ENCODE results near the gene ANKH.

GRCh38 chr5:14696057-14696456 lies 175.5 kb downstream of the ANKH start:
- TF ChIP-seq ELF3 (CRISPR knock-in tag; IDR thresholded peaks at IDR 0.05) = no peak
- no peak for TF ChIP-seq CTCF (CRISPR knock-in tag; IDR thresholded peaks at IDR 0.05)
- no peak for TF ChIP-seq ZNF879 (CRISPR knock-in tag; IDR thresholded peaks at IDR 0.05)
- no peak for TF ChIP-seq ZFP36 (IDR thresholded peaks at IDR 0.05; ENCODE audit: borderline replicate concordance, low read depth, low read length, partially characterized antibody)
- no peak for TF ChIP-seq ELF1 (CRISPR knock-in tag; IDR thresholded peaks at IDR 0.05)
- TF ChIP-seq ZNF101 (CRISPR knock-in tag; IDR thresholded peaks at IDR 0.05; ENCODE audit: borderline replicate concordance, low read depth) = no peak
- TF ChIP-seq ZNF317 (CRISPR knock-in tag; IDR thresholded peaks at IDR 0.05) = no peak
- TF ChIP-seq ZNF713 (CRISPR knock-in tag; IDR thresholded peaks at IDR 0.05) = no peak
- no peak for TF ChIP-seq POLR2AphosphoS2 (IDR thresholded peaks at IDR 0.05; ENCODE audit: low read depth, low read length)
